Testis (tissue), 3 donors: ENCODE data around the gene PGLYRP2. TPM values are rescaled to one million over a fixed set of nuclear protein-coding genes. Genes with fewer than 3 reads are reported as not detected.
A peak's percentile ranks its signal among the peaks of the same experiment; 100 is the strongest.

Experiments used
- DNase-seq: peaks from one replicate; pipeline ENCODE4 v3.0.0-alpha.2; 2019
- H3K27ac ChIP-seq, 2 donors: fragments of 200-600 bp; sonication (generic); one replicate each; pipeline ENCODE4 v1.5.1; 2019
- H3K27me3 ChIP-seq: fragments of 200-600 bp; sonication (generic); one replicate; pipeline ENCODE4 v1.5.1; 2019
- H3K36me3 ChIP-seq: fragments of 200-600 bp; sonication (generic); one replicate; pipeline ENCODE4 v1.5.1; 2017; ENCODE audit warnings: low read depth; ENCODE audit errors: missing control alignments
- H3K4me1 ChIP-seq: fragments of 200-600 bp; sonication (generic); one replicate; pipeline ENCODE4 v1.5.1; 2019
- H3K4me3 ChIP-seq, 2 donors: fragments of 200-600 bp; sonication (generic); one replicate each; pipeline ENCODE4 v1.5.1; 2017 to 2019
- H3K9me3 ChIP-seq: fragments of 200-600 bp; sonication (generic); one replicate; pipeline ENCODE4 v1.5.1; 2017
- POLR2A ChIP-seq: fragments of 450-650 bp; IDR thresholded peaks from one replicate; pipeline ENCODE4 v1.6.1; 2017; ENCODE audit warnings: antibody characterized with exemption, mild to moderate bottlenecking, moderate library complexity
- WGBS, 2 donors: methylation state at CpG; one replicate each; pipeline ENCODE4 v1.1.5; 2018; 5-methylcytosine and 5-hydroxymethylcytosine counted together
- intact Hi-C: fragments of 100-400 bp; cut with DNase I; formaldehyde crosslinking; loops from one replicate; pipeline ENCODE4 v1.15.1; 2023; ENCODE audit warnings: low total_unique reads
- polyA plus RNA-seq: library from polyadenylated mRNA; stranded (reverse); fragments of 350-450 nt; fragmentation: Illumina TruSeq; extraction: RNeasy Lipid Tissue Mini Kit (QIAGEN cat#74804); gene quantifications from one replicate; pipeline ENCODE4 v1.2.3, GENCODE V29; 2014; ENCODE audit warnings: low read depth, low replicate concordance; ENCODE audit not compliant: insufficient read depth
- total RNA-seq, 2 donors: library from RNA; depleted of rRNA; stranded (reverse); fragments of >200 nt; gene quantifications; one replicate each; pipeline ENCODE4 v1.2.3, GENCODE V29; 2016
- TF ChIP-seq, protein P1 (sequence below), 3 experiments: fragments of 450-650 bp in 2 of 3; fragments of 200-600 bp in 1 of 3; sonication (generic) in 1 of 3; IDR thresholded peaks; one replicate each; pipeline ENCODE4 v1.5.1; 2016 to 2019; ENCODE audit warnings: antibody characterized with exemption in 3 of 3, mild to moderate bottlenecking in 2 of 3, moderate library complexity in 1 of 3

Gene PGLYRP2
- total and polyA plus RNA-seq, 3 donors from 2014 or later: 27.8 to 44.4 (median 43.7) TPM

GRCh38 chr19:15511671-15512424 lies 32.5 kb upstream of the PGLYRP2 start:
- H3K27me3 ChIP-seq: no peaks in the 10 kb centered on the region
- DNase-seq: no peak
- H3K4me3 ChIP-seq: no peak overlapping the region
- H3K4me1 ChIP-seq: peaks cover 4% of the 10 kb centered on the region
- no peaks in the 10 kb centered on the region for H3K9me3 ChIP-seq
- no peak overlapping the region for H3K27ac ChIP-seq
- intact Hi-C loops: no loop called here
- TF ChIP-seq, protein P1, sequence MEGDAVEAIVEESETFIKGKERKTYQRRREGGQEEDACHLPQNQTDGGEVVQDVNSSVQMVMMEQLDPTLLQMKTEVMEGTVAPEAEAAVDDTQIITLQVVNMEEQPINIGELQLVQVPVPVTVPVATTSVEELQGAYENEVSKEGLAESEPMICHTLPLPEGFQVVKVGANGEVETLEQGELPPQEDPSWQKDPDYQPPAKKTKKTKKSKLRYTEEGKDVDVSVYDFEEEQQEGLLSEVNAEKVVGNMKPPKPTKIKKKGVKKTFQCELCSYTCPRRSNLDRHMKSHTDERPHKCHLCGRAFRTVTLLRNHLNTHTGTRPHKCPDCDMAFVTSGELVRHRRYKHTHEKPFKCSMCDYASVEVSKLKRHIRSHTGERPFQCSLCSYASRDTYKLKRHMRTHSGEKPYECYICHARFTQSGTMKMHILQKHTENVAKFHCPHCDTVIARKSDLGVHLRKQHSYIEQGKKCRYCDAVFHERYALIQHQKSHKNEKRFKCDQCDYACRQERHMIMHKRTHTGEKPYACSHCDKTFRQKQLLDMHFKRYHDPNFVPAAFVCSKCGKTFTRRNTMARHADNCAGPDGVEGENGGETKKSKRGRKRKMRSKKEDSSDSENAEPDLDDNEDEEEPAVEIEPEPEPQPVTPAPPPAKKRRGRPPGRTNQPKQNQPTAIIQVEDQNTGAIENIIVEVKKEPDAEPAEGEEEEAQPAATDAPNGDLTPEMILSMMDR (IDR thresholded peaks at IDR 0.05): no peak
- no peak for TF ChIP-seq POLR2A
- WGBS, 2 donors: 90 to 93% methylated on average over 8 to 19 of the region's 19 CpGs
- H3K36me3 ChIP-seq: no peaks in the 10 kb centered on the region

GRCh38 chr19:15508035-15508710 lies 28.9 kb upstream of the PGLYRP2 start, which contains the start of gene CYP4F22:
TSS of gene CYP4F22 (plus strand) at chr19:15508525. CDS start at chr19:15525337, 16,812 bp downstream.
- intact Hi-C loops: no loop called here
- no peak for DNase-seq
- no peaks in the 10 kb centered on the region for H3K27me3 ChIP-seq
- H3K36me3 ChIP-seq: no peaks in the 10 kb centered on the region
- TF ChIP-seq, protein P1 (IDR thresholded peaks at IDR 0.05): no peak
- TF ChIP-seq POLR2A: no peak
- WGBS, 2 donors: 4 to 5% methylated on average over 25 to 52 of the region's 52 CpGs
- H3K9me3 ChIP-seq: no peaks in the 10 kb centered on the region
- peak within 1 kb of the TSS; percentile 15 to 45 for H3K4me3 ChIP-seq
- H3K4me1 ChIP-seq: peaks cover 4% of the 10 kb centered on the region
- H3K27ac ChIP-seq: no peak within 1 kb of the TSS

- Histone ChIP-seq H3K36me3 (no peaks in the 10 kb centered on the region), H3K27ac (no peak overlapping the region), H3K4me1 (peaks cover 4% of the 10 kb centered on the region), H3K27me3 (no peaks in the 10 kb centered on the region), H3K4me3 (no peak overlapping the region), H3K9me3 (no peaks in the 10 kb centered on the region)
- intact Hi-C loops: no loop called here
- DNase-seq: no peak
- TF ChIP-seq, protein P1 (IDR thresholded peaks at IDR 0.05): no peak
- TF ChIP-seq POLR2A: no peak
- 40 to 42% methylated on average over 14 of the region's 14 CpGs for WGBS, 2 donors
Observed at GRCh38 chr19:15507068-15508034, 28.1 kb upstream of the PGLYRP2 start.

GRCh38 chr19:15506074-15506571 lies 26.8 kb upstream of the PGLYRP2 start:
- no peak for DNase-seq
- H3K36me3 ChIP-seq: no peaks in the 10 kb centered on the region
- H3K27ac ChIP-seq: no peak overlapping the region
- TF ChIP-seq, protein P1 (IDR thresholded peaks at IDR 0.05): no peak
- no peak for TF ChIP-seq POLR2A
- H3K4me1 ChIP-seq: peaks cover 4% of the 10 kb centered on the region
- H3K4me3 ChIP-seq: no peak overlapping the region
- WGBS, 2 donors: 70 to 91% methylated on average over 5 of the region's 5 CpGs
- intact Hi-C loops: no loop called here
- no peaks in the 10 kb centered on the region for H3K27me3 ChIP-seq
- H3K9me3 ChIP-seq: no peaks in the 10 kb centered on the region
